ENCODE measurements around the gene SHC2.
"Not testable (repeated sequence)": the region's sequence is repeated elsewhere in the genome, so short reads cannot be mapped to it uniquely, and the experiment has no call there.

The SHC2 gene

GRCh38 chr19:485077-485476, 24.2 kb upstream of the SHC2 start:
- DNase-seq (ENCODE audit: extremely low spot score): no peak
- ChIA-PET CTCF (interaction anchor here (1.3 kb wide), 1 partner anchor 26 kb away, joined by 3 read pairs; no protein-coding TSS in a partner anchor), POLR2A (interaction anchor here (0.9 to 1.0 kb wide), 3 partner anchors 8 to 48 kb away, joined by 3 read pairs; no protein-coding TSS in a partner anchor)
- no peak for TF ChIP-seq FOXK2 (IDR thresholded peaks at IDR 0.05)
- no peak for TF ChIP-seq FOXM1 (IDR thresholded peaks at IDR 0.05; ENCODE audit: borderline replicate concordance)
- TF ChIP-seq CTBP1 (IDR thresholded peaks at IDR 0.05; ENCODE audit: borderline replicate concordance): no peak
- TF ChIP-seq NFRKB (IDR thresholded peaks at IDR 0.05): no peak
- TF ChIP-seq SP1 (IDR thresholded peaks at IDR 0.05): no peak
- TF ChIP-seq, protein P1, sequence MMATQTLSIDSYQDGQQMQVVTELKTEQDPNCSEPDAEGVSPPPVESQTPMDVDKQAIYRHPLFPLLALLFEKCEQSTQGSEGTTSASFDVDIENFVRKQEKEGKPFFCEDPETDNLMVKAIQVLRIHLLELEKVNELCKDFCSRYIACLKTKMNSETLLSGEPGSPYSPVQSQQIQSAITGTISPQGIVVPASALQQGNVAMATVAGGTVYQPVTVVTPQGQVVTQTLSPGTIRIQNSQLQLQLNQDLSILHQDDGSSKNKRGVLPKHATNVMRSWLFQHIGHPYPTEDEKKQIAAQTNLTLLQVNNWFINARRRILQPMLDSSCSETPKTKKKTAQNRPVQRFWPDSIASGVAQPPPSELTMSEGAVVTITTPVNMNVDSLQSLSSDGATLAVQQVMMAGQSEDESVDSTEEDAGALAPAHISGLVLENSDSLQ (IDR thresholded peaks at IDR 0.05): no peak
- no peak for TF ChIP-seq BHLHE40 (IDR thresholded peaks at IDR 0.05; ENCODE audit: borderline replicate concordance)
- TF ChIP-seq FOXA1 (IDR thresholded peaks at IDR 0.05): no peak
- no peak for TF ChIP-seq HDGF (IDR thresholded peaks at IDR 0.05; ENCODE audit: borderline replicate concordance)
- TF ChIP-seq L3MBTL2 (conservative IDR thresholded peaks at IDR 0.05): no peak
- TF ChIP-seq LEF1 (IDR thresholded peaks at IDR 0.05; ENCODE audit: borderline replicate concordance): no peak
- no peak for TF ChIP-seq SUZ12 (IDR thresholded peaks at IDR 0.05)
- no peak for TF ChIP-seq TARDBP (IDR thresholded peaks at IDR 0.05)
- TF ChIP-seq ZNF384 (IDR thresholded peaks at IDR 0.05): no peak

- ChIA-PET CTCF (no interaction called here), POLR2A (no interaction called here)
- no peak for DNase-seq (ENCODE audit: extremely low spot score)
- TF ChIP-seq FOXM1 (IDR thresholded peaks at IDR 0.05; ENCODE audit: borderline replicate concordance) (no peak), CTBP1 (IDR thresholded peaks at IDR 0.05; ENCODE audit: borderline replicate concordance) (no peak)
Observed at GRCh38 chr19:484494-484893, 23.7 kb upstream of the SHC2 start.

DNA sequence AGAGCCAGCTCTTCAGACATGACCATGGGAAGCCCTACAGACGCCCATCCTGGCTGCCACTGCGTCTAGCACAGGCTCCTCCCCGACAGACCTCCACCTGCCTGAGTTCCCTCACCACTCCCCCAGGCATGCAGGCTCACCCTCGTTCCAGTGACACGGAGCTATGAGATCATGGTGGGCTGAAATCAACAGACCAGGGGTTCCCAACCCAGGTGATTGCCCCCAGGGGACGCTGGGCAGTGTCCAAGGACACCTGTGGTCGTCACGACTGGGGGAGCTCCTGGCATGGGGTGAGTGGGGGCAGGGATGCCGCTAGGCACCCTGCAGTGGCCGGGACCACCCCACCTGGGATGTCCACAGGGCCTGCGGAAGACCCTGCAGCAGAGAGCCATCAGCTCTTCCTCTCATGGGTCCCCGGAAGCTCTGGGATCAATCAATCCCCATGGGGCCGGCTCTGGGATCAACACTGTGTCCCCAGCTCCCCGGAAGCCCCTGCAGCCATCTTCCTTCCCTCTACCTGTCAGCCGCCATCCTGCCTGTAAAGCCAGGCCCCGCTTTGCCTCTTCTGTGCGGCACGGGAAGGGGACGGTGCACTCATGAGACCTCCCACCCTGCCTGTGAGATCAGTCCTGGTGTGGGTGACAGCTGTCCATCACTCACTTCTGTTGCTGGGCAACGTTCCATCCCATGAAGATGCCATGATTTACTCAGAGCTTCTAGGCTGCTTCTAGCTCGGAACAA, 22.7 kb upstream of the SHC2 start:
- CTCF ChIA-PET: interaction anchor here (1.1 kb wide), 1 partner anchor 102 kb away, joined by 4 read pairs; no protein-coding TSS in a partner anchor
- POLR2A ChIA-PET: no interaction called here
- no peak for DNase-seq (ENCODE audit: extremely low spot score)
- no peak for TF ChIP-seq LEF1 (IDR thresholded peaks at IDR 0.05; ENCODE audit: borderline replicate concordance)
- no peak for TF ChIP-seq HDGF (IDR thresholded peaks at IDR 0.05; ENCODE audit: borderline replicate concordance)
- no peak for TF ChIP-seq BHLHE40 (IDR thresholded peaks at IDR 0.05; ENCODE audit: borderline replicate concordance)
- TF ChIP-seq, protein P1 (IDR thresholded peaks at IDR 0.05): peak; percentile 82
- no peak for TF ChIP-seq CTBP1 (IDR thresholded peaks at IDR 0.05; ENCODE audit: borderline replicate concordance)

GRCh38 chr19:482186-483041, 21.6 kb upstream of the SHC2 start:
- TF ChIP-seq ZNF384 (IDR thresholded peaks at IDR 0.05) (no peak), FOXM1 (IDR thresholded peaks at IDR 0.05; ENCODE audit: borderline replicate concordance) (no peak), ARNT (IDR thresholded peaks at IDR 0.05) (no peak), FOXK2 (IDR thresholded peaks at IDR 0.05) (no peak), BHLHE40 (IDR thresholded peaks at IDR 0.05; ENCODE audit: borderline replicate concordance) (no peak), CTBP1 (IDR thresholded peaks at IDR 0.05; ENCODE audit: borderline replicate concordance) (no peak), FOXA1 (IDR thresholded peaks at IDR 0.05) (no peak), SP1 (IDR thresholded peaks at IDR 0.05) (no peak), L3MBTL2 (conservative IDR thresholded peaks at IDR 0.05) (no peak), NFRKB (IDR thresholded peaks at IDR 0.05) (no peak), ELF4 (IDR thresholded peaks at IDR 0.05) (no peak), HDGF (IDR thresholded peaks at IDR 0.05; ENCODE audit: borderline replicate concordance) (no peak), SUZ12 (IDR thresholded peaks at IDR 0.05) (no peak)
- TF ChIP-seq, protein P1 (IDR thresholded peaks at IDR 0.05): no peak
- CTCF ChIA-PET: interaction anchor here (1.1 kb wide), 1 partner anchor 104 kb away, joined by 4 read pairs; no protein-coding TSS in a partner anchor
- POLR2A ChIA-PET: no interaction called here
- DNase-seq (ENCODE audit: extremely low spot score): no peak

- DNase-seq (ENCODE audit: extremely low spot score); POLR2A ChIA-PET; CTCF ChIA-PET: not testable (repeated sequence)
Observed at GRCh38 chr19:481100-481499, 20.3 kb upstream of the SHC2 start.
